ENCODE measurements around the gene KRTAP9-6. TPM values are rescaled to one million over a fixed set of nuclear protein-coding genes. Genes with fewer than 3 reads are reported as not detected.

The KRTAP9-6 gene
- total RNA-seq, 1 experiment from 2014 or later, result not detected

Other genes with a start within 250 kb of the KRTAP9-6 start
- gene KRTAP1-5, start 238.2 kb upstream of the KRTAP9-6 start, total RNA-seq (2014; rRNA removed; shearing (Covaris generic)), result 3.2 and 5.7 TPM in 2 replicates
- not detected in 2 replicates for gene KRTAP1-4, start 235.2 kb upstream of the KRTAP9-6 start, total RNA-seq (2014; rRNA removed; shearing (Covaris generic))
- not detected in 2 replicates for gene KRTAP1-3, start 230.5 kb upstream of the KRTAP9-6 start, total RNA-seq (2014; rRNA removed; shearing (Covaris generic))
- not detected in 2 replicates for gene KRTAP1-1, start 223.9 kb upstream of the KRTAP9-6 start, total RNA-seq (2014; rRNA removed; shearing (Covaris generic))
- gene KRTAP2-1, start 218.1 kb upstream of the KRTAP9-6 start, total RNA-seq (2014; rRNA removed; shearing (Covaris generic)), result not detected in 2 replicates
- not detected in 2 replicates for gene KRTAP2-2, start 210.1 kb upstream of the KRTAP9-6 start, total RNA-seq (2014; rRNA removed; shearing (Covaris generic))
- gene KRTAP2-3, start 205.3 kb upstream of the KRTAP9-6 start, total RNA-seq (2014; rRNA removed; shearing (Covaris generic)), result 0.34 and 3.2 TPM in 2 replicates
- not detected in 2 replicates for gene KRTAP2-4, start 199.5 kb upstream of the KRTAP9-6 start, total RNA-seq (2014; rRNA removed; shearing (Covaris generic))
- gene KRTAP4-7, start 181.2 kb upstream of the KRTAP9-6 start, total RNA-seq (2014; rRNA removed; shearing (Covaris generic)), result not detected in 2 replicates
- gene KRTAP4-8, start 167.2 kb upstream of the KRTAP9-6 start, total RNA-seq (2014; rRNA removed; shearing (Covaris generic)), result 0.10 TPM in 1 of 2 replicates, not detected in the other
- not detected in 2 replicates for gene KRTAP4-16, start 163.2 kb upstream of the KRTAP9-6 start, total RNA-seq (2014; rRNA removed; shearing (Covaris generic))
- gene KRTAP4-9, start 160.0 kb upstream of the KRTAP9-6 start, total RNA-seq (2014; rRNA removed; shearing (Covaris generic)), result not detected in 2 replicates
- not detected in 2 replicates for gene KRTAP4-11, start 147.0 kb upstream of the KRTAP9-6 start, total RNA-seq (2014; rRNA removed; shearing (Covaris generic))
- gene KRTAP4-12, start 141.2 kb upstream of the KRTAP9-6 start, total RNA-seq (2014; rRNA removed; shearing (Covaris generic)), result not detected in 2 replicates
- not detected in 2 replicates for gene KRTAP4-6, start 124.8 kb upstream of the KRTAP9-6 start, total RNA-seq (2014; rRNA removed; shearing (Covaris generic))
- gene KRTAP4-5, start 115.6 kb upstream of the KRTAP9-6 start, total RNA-seq (2014; rRNA removed; shearing (Covaris generic)), result not detected in 2 replicates
- gene KRTAP4-4, start 104.6 kb upstream of the KRTAP9-6 start, total RNA-seq (2014; rRNA removed; shearing (Covaris generic)), result not detected in 2 replicates
- not detected in 2 replicates for gene KRTAP4-3, start 97.2 kb upstream of the KRTAP9-6 start, total RNA-seq (2014; rRNA removed; shearing (Covaris generic))
- not detected in 2 replicates for gene KRTAP4-2, start 87.2 kb upstream of the KRTAP9-6 start, total RNA-seq (2014; rRNA removed; shearing (Covaris generic))
- not detected in 2 replicates for gene KRTAP4-1, start 80.5 kb upstream of the KRTAP9-6 start, total RNA-seq (2014; rRNA removed; shearing (Covaris generic))
- gene KRTAP9-1, start 75.5 kb upstream of the KRTAP9-6 start, total RNA-seq (2014; rRNA removed; shearing (Covaris generic)), result not detected in 2 replicates
- gene KRTAP9-2, start 38.7 kb upstream of the KRTAP9-6 start, total RNA-seq (2014; rRNA removed; shearing (Covaris generic)), result not detected in 2 replicates
- not detected in 2 replicates for gene KRTAP9-3, start 32.9 kb upstream of the KRTAP9-6 start, total RNA-seq (2014; rRNA removed; shearing (Covaris generic))
- not detected in 2 replicates for gene KRTAP9-8, start 27.4 kb upstream of the KRTAP9-6 start, total RNA-seq (2014; rRNA removed; shearing (Covaris generic))
- not detected in 2 replicates for gene KRTAP9-4, start 15.7 kb upstream of the KRTAP9-6 start, total RNA-seq (2014; rRNA removed; shearing (Covaris generic))
- gene KRTAP9-9, start 10.0 kb upstream of the KRTAP9-6 start, total RNA-seq (2014; rRNA removed; shearing (Covaris generic)), result not detected in 2 replicates
- gene KRTAP9-7, start 10.3 kb downstream of the KRTAP9-6 start, total RNA-seq (2014; rRNA removed; shearing (Covaris generic)), result not detected in 2 replicates
- not detected in 2 replicates for gene KRTAP29-1, start 37.5 kb downstream of the KRTAP9-6 start, total RNA-seq (2014; rRNA removed; shearing (Covaris generic))
- not detected in 2 replicates for gene KRTAP16-1, start 43.9 kb downstream of the KRTAP9-6 start, total RNA-seq (2014; rRNA removed; shearing (Covaris generic))
- gene KRTAP17-1, start 50.3 kb downstream of the KRTAP9-6 start, total RNA-seq (2014; rRNA removed; shearing (Covaris generic)), result not detected in 2 replicates
- gene KRT33A, start 85.5 kb downstream of the KRTAP9-6 start, total RNA-seq (2014; rRNA removed; shearing (Covaris generic)), result 0.17 TPM in 1 of 2 replicates, not detected in the other
- gene KRT33B, start 104.4 kb downstream of the KRTAP9-6 start, total RNA-seq (2014; rRNA removed; shearing (Covaris generic)), result 1.3 TPM in 1 of 2 replicates, not detected in the other
- 6.7 and 7.6 TPM in 2 replicates for gene KRT34, start 116.9 kb downstream of the KRTAP9-6 start, total RNA-seq (2014; rRNA removed; shearing (Covaris generic))
- not detected in 2 replicates for gene KRT31, start 132.2 kb downstream of the KRTAP9-6 start, total RNA-seq (2014; rRNA removed; shearing (Covaris generic))
- gene KRT37, start 159.2 kb downstream of the KRTAP9-6 start, total RNA-seq (2014; rRNA removed; shearing (Covaris generic)), result not detected in 2 replicates
- gene KRT38, start 175.6 kb downstream of the KRTAP9-6 start, total RNA-seq (2014; rRNA removed; shearing (Covaris generic)), result not detected in 2 replicates
- 0.05 TPM in 1 of 2 replicates, not detected in the other for gene KRT32, start 202.0 kb downstream of the KRTAP9-6 start, total RNA-seq (2014; rRNA removed; shearing (Covaris generic))
- gene KRT35, start 215.8 kb downstream of the KRTAP9-6 start, total RNA-seq (2014; rRNA removed; shearing (Covaris generic)), result not detected in 2 replicates
- gene KRT36, start 224.5 kb downstream of the KRTAP9-6 start, total RNA-seq (2014; rRNA removed; shearing (Covaris generic)), result 0.07 TPM in 1 of 2 replicates, not detected in the other
- gene KRT13, start 240.2 kb downstream of the KRTAP9-6 start, total RNA-seq (2014; rRNA removed; shearing (Covaris generic)), result 0.34 TPM in 1 of 2 replicates, not detected in the other